ENCODE results near the gene STMN3.
"Not testable (repeated sequence)": the region's sequence is repeated elsewhere in the genome, so short reads cannot be mapped to it uniquely, and the experiment has no call there.

DNA sequence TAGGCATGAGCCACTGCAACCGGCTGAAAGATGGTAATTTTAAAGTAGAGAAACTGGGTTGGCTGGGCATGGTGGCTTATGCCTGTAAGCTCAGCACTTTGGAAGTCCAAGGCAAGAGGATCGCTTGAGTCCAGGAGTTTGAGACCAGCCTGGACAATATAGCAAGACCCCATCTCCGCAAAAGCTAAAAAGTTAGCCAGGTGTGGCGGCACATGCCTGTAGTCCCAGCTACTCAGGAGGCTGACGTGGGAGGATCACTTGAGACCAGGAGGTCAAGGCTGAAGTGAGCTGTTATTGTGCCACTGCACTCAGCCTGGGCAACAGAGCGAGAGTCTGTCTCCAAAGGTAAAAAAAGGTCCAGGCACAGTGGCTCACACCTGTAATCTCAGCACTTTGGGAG lies 22.3 kb downstream of the STMN3 start:
- TF ChIP-seq, protein P1, sequence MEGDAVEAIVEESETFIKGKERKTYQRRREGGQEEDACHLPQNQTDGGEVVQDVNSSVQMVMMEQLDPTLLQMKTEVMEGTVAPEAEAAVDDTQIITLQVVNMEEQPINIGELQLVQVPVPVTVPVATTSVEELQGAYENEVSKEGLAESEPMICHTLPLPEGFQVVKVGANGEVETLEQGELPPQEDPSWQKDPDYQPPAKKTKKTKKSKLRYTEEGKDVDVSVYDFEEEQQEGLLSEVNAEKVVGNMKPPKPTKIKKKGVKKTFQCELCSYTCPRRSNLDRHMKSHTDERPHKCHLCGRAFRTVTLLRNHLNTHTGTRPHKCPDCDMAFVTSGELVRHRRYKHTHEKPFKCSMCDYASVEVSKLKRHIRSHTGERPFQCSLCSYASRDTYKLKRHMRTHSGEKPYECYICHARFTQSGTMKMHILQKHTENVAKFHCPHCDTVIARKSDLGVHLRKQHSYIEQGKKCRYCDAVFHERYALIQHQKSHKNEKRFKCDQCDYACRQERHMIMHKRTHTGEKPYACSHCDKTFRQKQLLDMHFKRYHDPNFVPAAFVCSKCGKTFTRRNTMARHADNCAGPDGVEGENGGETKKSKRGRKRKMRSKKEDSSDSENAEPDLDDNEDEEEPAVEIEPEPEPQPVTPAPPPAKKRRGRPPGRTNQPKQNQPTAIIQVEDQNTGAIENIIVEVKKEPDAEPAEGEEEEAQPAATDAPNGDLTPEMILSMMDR (IDR thresholded peaks at IDR 0.05; ENCODE audit: low read length), result not testable (repeated sequence)
- not testable (repeated sequence) for TF ChIP-seq EZH2 (IDR thresholded peaks at IDR 0.05; ENCODE audit: borderline replicate concordance, low read length)
